C1 segment of cervical spinal cord (tissue), 14 donors: ENCODE results near the gene RNASE7.

Source experiments
- DNase-seq, 14 donors: peaks; one replicate each; lab custom pipeline; 2025; lab: John Stamatoyannopoulos, UW

Gene RNASE7

GRCh38 chr14:21086908-21087293 lies 44.7 kb downstream of the RNASE7 start:
- no peak for DNase-seq

GRCh38 chr14:21087294-21088091 lies 45.3 kb downstream of the RNASE7 start:
- DNase-seq, result peak in 6 of 14 donors; percentile 15 to 81 (median 24)

GRCh38 chr14:21088687-21089086 lies 46.5 kb downstream of the RNASE7 start:
- DNase-seq, result no peak

GRCh38 chr14:21089271-21089670 lies 47.1 kb downstream of the RNASE7 start:
- DNase-seq, result no peak

- no peak for DNase-seq
Measured at GRCh38 chr14:21089877-21090193, 47.7 kb downstream of the RNASE7 start.

- DNase-seq, result no peak
Measured at GRCh38 chr14:21090194-21090939, 48.2 kb downstream of the RNASE7 start.

GRCh38 chr14:21090940-21091663 lies 48.9 kb downstream of the RNASE7 start:
- DNase-seq, result no peak

- no peak for DNase-seq
Measured at GRCh38 chr14:21091821-21092272, 49.7 kb downstream of the RNASE7 start.

GRCh38 chr14:21092273-21093011 lies 50.3 kb downstream of the RNASE7 start:
- peak in 13 of 14 donors; percentile 22 to 84 (median 59) for DNase-seq

GRCh38 chr14:21093018-21093417 lies 50.9 kb downstream of the RNASE7 start:
- no peak for DNase-seq
